Sigmoid colon (tissue), 4 donors: ENCODE results near the gene ARHGAP1.

Experiments
- CTCF ChIP-seq, 4 experiments: fragments of 450-650 bp in 3 of 4; fragments of 200-600 bp in 1 of 4; IDR thresholded peaks; one replicate each; pipeline ENCODE4 v1.5.1; 2016 to 2019; ENCODE audit warnings: antibody characterized with exemption in 4 of 4, mild to moderate bottlenecking in 3 of 4, moderate library complexity in 2 of 4
- EP300 ChIP-seq, 4 donors: sonication (generic); formaldehyde crosslinking; IDR thresholded peaks; one replicate each; pipeline ENCODE4 v1.6.1; 2017; ENCODE audit warnings: antibody characterized with exemption in 4 of 4
- POLR2A ChIP-seq, 2 donors: fragments of 450-650 bp; IDR thresholded peaks; one replicate each; pipeline ENCODE4 v1.6.1; 2016; ENCODE audit warnings: antibody characterized with exemption in 2 of 2, mild to moderate bottlenecking in 2 of 2, moderate library complexity in 2 of 2
- POLR2AphosphoS5 ChIP-seq, 4 donors: sonication (generic); formaldehyde crosslinking; IDR thresholded peaks; one replicate each; pipeline ENCODE4 v1.6.1; 2017; ENCODE audit warnings: antibody characterized with exemption in 4 of 4

- TF ChIP-seq POLR2A (IDR thresholded peaks at IDR 0.05) (no peak), EP300 (IDR thresholded peaks at IDR 0.05) (no peak), CTCF (IDR thresholded peaks at IDR 0.05) (no peak), POLR2AphosphoS5 (IDR thresholded peaks at IDR 0.05) (no peak)
Observed at GRCh38 chr11:46725338-46726205, 25.2 kb upstream of the ARHGAP1 start.
